HepG2 (cell line): ENCODE data around the gene ACER2. TPM values are rescaled to one million over a fixed set of nuclear protein-coding genes. Genes with fewer than 3 reads are reported as not detected.

Source experiments
- ATAC-seq: fragments of 200-7000 bp; cut with Tn5 transposase; 3 replicates; pipeline ENCODE4 v1.9.1; 2020; ENCODE audit warnings: mild to moderate bottlenecking, moderate library complexity
- BruUV-seq: library from RNA; stranded (reverse); fragments of 400-500 nt; replicated peaks from 2 replicates; lab custom pipeline; 2021; lab: Mats Ljungman, UMichigan
- CTCF ChIA-PET: fragments of 300-600 bp; formaldehyde crosslinking; extraction: SDS; loops from one replicate; lab custom pipeline; 2021; ENCODE audit warnings: low total read pairs, inconsistent platforms, low intra/inter-chr PET ratio; lab: Yijun Ruan, JAX
- POLR2A ChIA-PET: fragments of 350-600 bp; sonication (Branson Sonifier 250); formaldehyde crosslinking; loops from one replicate; lab custom pipeline; 2020; ENCODE audit warnings: antibody characterized with exemption, inconsistent platforms; lab: Yijun Ruan, JAX
- DNase-seq: peaks from one replicate; pipeline ENCODE4 v3.0.0-alpha.2; 2015; ENCODE audit warnings: low spot score
- FAIRE-seq: peaks from 3 replicates; lab custom pipeline; 2011; peaks lifted over from hg19 to GRCh38; lab: Jason Lieb, UNC
- H2AFZ ChIP-seq: one replicate; pipeline ENCODE4 v1.6.1; 2011; ENCODE audit warnings: low read length, inconsistent platforms
- H3K27ac ChIP-seq: fragments of 300-600 bp; 3 replicates; pipeline ENCODE4 v1.8.0; 2011; ENCODE audit warnings: mixed run types, mild to moderate bottlenecking, mixed read lengths, low read length, inconsistent platforms; ENCODE audit not compliant: insufficient read depth; ENCODE audit errors: extremely low read length
- H3K27me3 ChIP-seq, 2 experiments: fragments of 200-600 bp in 1 of 2; 2 replicates in 1 of 2; 3 replicates in 1 of 2; pipeline versions ENCODE4 v1.6.0 to v1.8.0; 2011; ENCODE audit warnings: low read length in 2 of 2, mild to moderate bottlenecking in 2 of 2, moderate library complexity in 2 of 2, inconsistent platforms in 1 of 2; ENCODE audit not compliant: insufficient read depth in 2 of 2, control insufficient read depth in 1 of 2
- H3K36me3 ChIP-seq, 2 experiments: fragments of 200-600 bp in 1 of 2; replicated peaks in 1 of 2; 2 replicates in 1 of 2; 3 replicates in 1 of 2; pipeline versions ENCODE4 v1.5.1 to v1.8.0; 2011; ENCODE audit warnings: low read length in 2 of 2, inconsistent platforms in 1 of 2; ENCODE audit not compliant: insufficient read depth in 2 of 2, control insufficient read depth in 1 of 2
- H3K4me1 ChIP-seq: 2 replicates; pipeline ENCODE4 v1.5.1; 2012; ENCODE audit warnings: low read length, inconsistent platforms; ENCODE audit not compliant: insufficient read depth
- H3K4me2 ChIP-seq: 2 replicates; pipeline ENCODE4 v1.6.0; 2011; ENCODE audit warnings: low read depth, low read length, inconsistent platforms
- H3K4me3 ChIP-seq, 3 experiments: fragments of 200-600 bp in 1 of 3; sonication (generic), shearing (Covaris generic) in 1 of 3; replicated peaks in 1 of 3; 2 replicates each; pipeline ENCODE4 v1.5.1; 2011 to 2016; ENCODE audit warnings: low read length in 3 of 3, inconsistent platforms in 2 of 3, low read depth in 2 of 3, mild to moderate bottlenecking in 2 of 3, control low read depth in 1 of 3, mixed read lengths in 1 of 3; ENCODE audit not compliant: insufficient read depth in 1 of 3
- H3K79me2 ChIP-seq: one replicate; pipeline ENCODE4 v1.6.1; 2011; ENCODE audit warnings: low read length, inconsistent platforms; ENCODE audit not compliant: insufficient read depth
- H3K9ac ChIP-seq: 2 replicates; pipeline ENCODE4 v1.6.0; 2011; ENCODE audit warnings: mild to moderate bottlenecking, low read depth, low read length, inconsistent platforms; ENCODE audit not compliant: insufficient read depth
- H3K9me3 ChIP-seq: 2 replicates; pipeline ENCODE4 v1.5.1; 2012; ENCODE audit warnings: mild to moderate bottlenecking, low read length
- H4K20me1 ChIP-seq: 2 replicates; pipeline ENCODE4 v1.6.0; 2011; ENCODE audit warnings: inconsistent platforms, mild to moderate bottlenecking, low read length, moderate library complexity; ENCODE audit not compliant: insufficient read depth
- AGO2 ChIP-seq: fragments of 200-400 bp; formaldehyde crosslinking; optimal IDR thresholded peaks from 2 replicates; pipeline ENCODE3; 2017; ENCODE audit warnings: mild to moderate bottlenecking, low read depth, low read length, moderate library complexity
- MIXL1 ChIP-seq: IDR thresholded peaks from 2 replicates; pipeline ENCODE4 v1.6.1; 2016
- SIX4 ChIP-seq: sonication (generic); formaldehyde crosslinking; IDR thresholded peaks from 2 replicates; pipeline ENCODE4 v1.4.0; 2020; ENCODE audit warnings: missing genetic modification reagents
- SOX5 ChIP-seq: IDR thresholded peaks from 2 replicates; pipeline ENCODE4 v1.6.1; 2016; ENCODE audit warnings: borderline replicate concordance
- TEAD3 ChIP-seq: optimal IDR thresholded peaks from 2 replicates; pipeline ENCODE3; 2016; ENCODE audit warnings: borderline replicate concordance
- THRA ChIP-seq: sonication (generic); formaldehyde crosslinking; IDR thresholded peaks from 2 replicates; pipeline ENCODE4 v1.4.0; 2020; ENCODE audit warnings: missing genetic modification reagents, borderline replicate concordance
- XRCC5 ChIP-seq: fragments of 200-400 bp; formaldehyde crosslinking; optimal IDR thresholded peaks from 2 replicates; pipeline ENCODE3; 2017; ENCODE audit warnings: mild to moderate bottlenecking, low read length
- ZBTB10 ChIP-seq: sonication (generic); formaldehyde crosslinking; IDR thresholded peaks from 2 replicates; pipeline ENCODE4 v1.4.0; 2020; ENCODE audit warnings: missing genetic modification reagents, borderline replicate concordance
- ZMAT5 ChIP-seq: sonication (generic); formaldehyde crosslinking; IDR thresholded peaks from 2 replicates; pipeline ENCODE4 v1.5.0; 2020; ENCODE audit warnings: mild to moderate bottlenecking, low read depth, missing genetic modification reagents, borderline replicate concordance
- ZNF572 ChIP-seq: sonication (generic); formaldehyde crosslinking; IDR thresholded peaks from 2 replicates; pipeline ENCODE4 v1.5.1; 2020; ENCODE audit warnings: mild to moderate bottlenecking, missing genetic modification reagents
- ZNF704 ChIP-seq: sonication (generic); formaldehyde crosslinking; IDR thresholded peaks from 2 replicates; pipeline ENCODE4 v1.8.1; 2023; ENCODE audit warnings: mild to moderate bottlenecking, inconsistent platforms, moderate library complexity, missing genetic modification reagents, borderline replicate concordance
- ZNF792 ChIP-seq: IDR thresholded peaks from 2 replicates; pipeline ENCODE4 v1.6.1; 2016
- WGBS: methylation state at CpG from one replicate; pipeline ENCODE4 v1.1.6; 2017; ENCODE audit warnings: low lambda C conversion rate; 5-methylcytosine and 5-hydroxymethylcytosine counted together
- in situ Hi-C: cut with HindIII; loops from 2 replicates; pipeline ENCODE4 v1.10.0; 2017; ENCODE audit warnings: low pct_unique_long_range_greater_than_20kb; ENCODE audit not compliant: extremely low pct_ligation_motif_present
- intact Hi-C: fragments of 100-400 bp; cut with micrococcal nuclease; formaldehyde crosslinking; loops from one replicate; pipeline ENCODE4 v1.10.0; 2022; ENCODE audit not compliant: unreplicated experiment
- polyA plus RNA-seq, 8 experiments: library from polyadenylated mRNA; depleted of rRNA in 3 of 8; stranded (reverse) in 7 of 8; unstranded in 1 of 8; fragments of >200 nt; fragmentation: Illumina TruSeq in 4 of 8; extraction: Trizol in 4 of 8; gene quantifications; 2 replicates each; pipeline versions ENCODE4 v1.2.1 to v1.2.3, GENCODE V29; 2011 to 2016; ENCODE audit warnings: low read depth in 4 of 8, missing spikeins in 1 of 8, mixed read lengths in 1 of 8; ENCODE audit not compliant: insufficient read depth in 1 of 8
- total RNA-seq, 5 experiments: library from RNA; depleted of rRNA; stranded (reverse); fragments of >200 nt; fragmentation: Illumina TruSeq; extraction: Trizol; gene quantifications; 2 replicates each; pipeline ENCODE4 v1.2.3, GENCODE V29; 2016; ENCODE audit warnings: low read depth in 1 of 5

ACER2 gene
- total and polyA plus RNA-seq, 2 of the 13 experiments (the other 11 are each of a cell fraction or from before 2014, with no cell fraction given) = 1.9 to 3.4 TPM

- no peaks in the 10 kb centered on the region for H3K79me2 ChIP-seq
- no peaks in the 10 kb centered on the region for H3K27me3 ChIP-seq
- H3K4me2 ChIP-seq = 0 out of 2 replicates have a peak overlapping the region, but pooled peaks have one; percentile 66
- in situ Hi-C loops = no loop called here
- no TSS peak for BruUV-seq
- H2AFZ ChIP-seq = no peak overlapping the region
- WGBS = 39% methylated on average over 3 of the region's 3 CpGs
- TF ChIP-seq ZMAT5 (CRISPR knock-in tag) (no peak), TEAD3 (no peak)
- no peak for FAIRE-seq
- no peak for DNase-seq
- ChIA-PET CTCF (no interaction called here), POLR2A (no interaction called here)
- H3K9ac ChIP-seq = no peak overlapping the region
- no peaks in the 10 kb centered on the region for H4K20me1 ChIP-seq
- H3K9me3 ChIP-seq = no peaks in the 10 kb centered on the region
- H3K36me3 ChIP-seq = no peaks in the 10 kb centered on the region
- intact Hi-C loops = loop anchor here (1.0 to 10.0 kb wide), 5 partner anchors 76 to 408 kb away; partner anchors contain the start of genes DENND4C, RPS6 and RRAGA
- H3K27ac ChIP-seq = no peak overlapping the region
- peaks cover 5% of the 10 kb centered on the region; the same call in 1 of the 2 replicates for H3K4me1 ChIP-seq
- no peak overlapping the region for H3K4me3 ChIP-seq
- ATAC-seq = peak; percentile 29
Measured at GRCh38 chr9:19456426-19456825, 47.6 kb downstream of the ACER2 start.

- FAIRE-seq = peak; percentile 85
- no peak for TF ChIP-seq ZNF704 (CRISPR knock-in tag)
- TF ChIP-seq AGO2 = no peak
- no peak for TF ChIP-seq ZNF792 (CRISPR knock-in tag)
- 0 out of 2 replicates have a peak, but pooled peaks have one; percentile 11 for TF ChIP-seq MIXL1 (CRISPR knock-in tag)
- no peak for TF ChIP-seq ZBTB10 (CRISPR knock-in tag)
- no peak for TF ChIP-seq ZNF572
- TF ChIP-seq THRA (CRISPR knock-in tag) = no peak
- TF ChIP-seq SIX4 (CRISPR knock-in tag) = no peak
- TF ChIP-seq XRCC5 = peak; percentile 24
- no peak; the same call in 1 of the 2 replicates for TF ChIP-seq SOX5 (CRISPR knock-in tag)
Measured at GRCh38 chr9:19456996-19457692, 48.3 kb downstream of the ACER2 start.

More at GRCh38 chr9:19456996-19457692, 48.3 kb downstream of the ACER2 start:
- DNase-seq (peak; percentile 66), ATAC-seq (peak; percentile 95)
- Histone ChIP-seq H3K4me3 (peak overlapping the region in 2 of 3 experiments; percentile 30; a peak in 2 of 6 replicates), H3K36me3 (no peaks in the 10 kb centered on the region), H3K79me2 (no peaks in the 10 kb centered on the region), H4K20me1 (no peaks in the 10 kb centered on the region), H3K27ac (no peak overlapping the region), H3K27me3 (no peaks in the 10 kb centered on the region), H3K4me1 (peaks cover 5% of the 10 kb centered on the region; the same call in 1 of the 2 replicates), H3K9ac (no peak overlapping the region), H3K4me2 (peak overlapping the region; percentile 66), H2AFZ (peak overlapping the region; percentile 62), H3K9me3 (no peaks in the 10 kb centered on the region)
- 26% methylated on average over 10 of the region's 12 CpGs for WGBS
- no TSS peak for BruUV-seq
- POLR2A ChIA-PET = no interaction called here
- CTCF ChIA-PET = no interaction called here
- intact Hi-C loops (loop anchor here (1.0 to 10.0 kb wide), 5 partner anchors 77 to 408 kb away; partner anchors contain the start of genes DENND4C, RPS6 and RRAGA), in situ Hi-C loops (no loop called here)
